HL-60/S4 (cell line): ENCODE data around the gene ZNF282.
"Not testable (repeated sequence)": the region's sequence is repeated elsewhere in the genome, so short reads cannot be mapped to it uniquely, and the experiment has no call there.

Experiments
- in situ Hi-C: fragments of 300-500 bp; cut with MboI; formaldehyde crosslinking; loops from 2 replicates; pipeline ENCODE4 v1.14.3; 2022; ENCODE audit warnings: low sequenced_read_pairs

ZNF282 gene

DNA sequence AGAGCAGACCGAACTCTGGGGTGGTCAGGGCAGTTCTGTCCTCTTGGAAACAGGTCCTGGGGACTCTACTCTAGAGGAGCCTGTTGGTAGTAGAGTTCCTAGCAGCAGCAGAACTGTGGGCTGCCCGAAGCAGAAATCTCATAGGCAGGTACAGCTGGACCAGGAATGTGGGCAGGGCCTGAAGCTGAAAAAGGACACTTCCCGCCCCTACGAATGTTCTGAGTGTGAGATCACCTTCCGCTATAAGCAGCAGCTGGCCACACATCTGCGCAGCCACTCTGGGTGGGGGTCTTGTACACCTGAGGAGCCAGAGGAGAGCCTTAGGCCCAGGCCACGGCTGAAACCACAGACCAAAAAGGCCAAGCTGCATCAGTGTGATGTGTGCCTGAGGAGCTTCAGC, 58.3 kb downstream of the ZNF282 start:
- in situ Hi-C loops, result no loop called here

DNA sequence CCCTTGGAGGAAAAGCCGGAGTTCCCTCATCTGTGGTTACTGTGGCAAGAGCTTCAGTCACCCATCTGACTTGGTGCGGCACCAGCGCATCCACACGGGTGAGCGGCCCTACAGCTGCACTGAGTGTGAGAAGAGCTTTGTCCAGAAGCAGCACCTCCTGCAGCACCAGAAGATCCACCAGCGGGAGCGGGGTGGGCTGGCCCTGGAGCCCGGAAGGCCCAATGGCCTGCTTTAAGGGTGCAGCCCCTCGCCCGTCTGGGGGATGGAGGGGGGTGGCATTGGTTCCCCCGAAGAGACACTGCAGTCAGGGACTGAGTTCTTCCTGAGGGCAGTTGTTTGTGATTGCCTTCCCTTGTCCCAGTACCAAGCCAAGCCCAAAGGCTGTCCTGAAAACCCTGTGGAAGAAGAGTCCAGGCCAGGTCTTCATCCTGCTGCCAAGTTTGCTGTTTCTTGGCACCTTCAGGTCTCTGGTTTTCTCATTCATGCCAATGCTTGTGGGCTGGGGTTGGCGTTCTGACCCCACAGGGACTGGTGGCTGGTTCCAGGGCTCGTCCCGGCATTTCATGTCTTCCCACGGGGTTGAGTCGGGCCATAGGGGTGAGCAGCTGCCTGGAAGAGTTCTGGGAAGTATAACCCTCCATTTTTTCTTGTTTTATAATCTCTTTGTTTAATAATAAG, 59.0 kb downstream of the ZNF282 start:
- in situ Hi-C loops, result no loop called here

DNA sequence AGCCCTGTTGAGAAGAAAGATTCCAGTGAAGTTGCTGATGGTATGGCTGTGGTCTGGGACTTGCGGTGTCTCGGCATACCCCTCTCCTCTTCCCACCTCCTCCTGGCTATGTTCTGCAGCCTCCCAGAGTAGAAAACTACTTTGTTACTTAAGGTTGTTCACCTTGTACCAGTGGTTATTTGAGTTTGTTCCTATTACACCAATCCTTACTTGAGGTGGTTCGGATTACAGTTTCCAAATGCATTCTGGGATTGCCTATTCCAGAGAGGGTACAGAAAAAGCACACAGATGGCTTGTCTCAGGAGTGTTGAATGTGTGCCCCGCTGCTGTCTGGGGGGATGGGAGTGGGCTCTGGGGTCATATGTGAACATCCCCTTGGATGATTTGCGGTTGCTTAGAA, 59.8 kb downstream of the ZNF282 start:
- in situ Hi-C loops, result no loop called here

DNA sequence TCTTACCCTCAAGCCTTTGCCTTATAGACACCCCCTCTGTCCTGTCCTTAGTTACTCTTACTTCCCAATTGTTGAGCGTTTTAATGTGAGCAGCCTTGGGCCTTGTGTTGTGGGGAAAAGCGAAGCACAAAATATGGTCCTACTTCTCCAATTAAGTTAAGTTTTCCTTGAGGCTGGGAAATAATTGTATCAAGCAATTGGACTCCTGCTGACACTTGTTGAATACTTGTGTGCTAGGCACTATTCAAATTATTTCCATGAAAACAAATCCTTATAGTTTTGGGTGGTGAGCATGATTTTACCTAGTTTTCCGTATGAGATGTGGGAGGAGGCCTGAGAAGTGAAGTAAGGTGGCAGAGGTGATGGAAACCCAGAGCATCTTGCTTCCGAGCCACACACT, 61.2 kb downstream of the ZNF282 start:
- in situ Hi-C loops, result no loop called here

DNA sequence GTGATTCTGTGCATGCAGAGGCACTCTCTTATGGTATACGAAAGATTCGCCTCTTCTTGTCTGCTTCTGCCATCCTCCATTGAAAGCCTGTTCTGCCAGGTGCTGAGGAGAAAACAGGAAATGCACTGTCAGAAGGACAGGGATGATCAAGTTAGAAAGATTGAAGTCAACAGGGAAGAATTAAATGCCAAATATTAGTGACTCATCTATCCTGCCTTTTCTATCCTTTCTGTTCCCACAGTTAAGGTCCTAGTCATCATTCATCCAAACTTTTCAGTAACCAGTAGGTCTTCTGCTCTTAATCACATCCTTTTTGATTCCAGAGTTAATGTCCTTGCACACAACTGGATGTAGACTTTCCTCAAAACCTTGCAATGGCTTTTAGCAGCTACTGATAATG, 61.8 kb downstream of the ZNF282 start:
- in situ Hi-C loops, result no loop called here

DNA sequence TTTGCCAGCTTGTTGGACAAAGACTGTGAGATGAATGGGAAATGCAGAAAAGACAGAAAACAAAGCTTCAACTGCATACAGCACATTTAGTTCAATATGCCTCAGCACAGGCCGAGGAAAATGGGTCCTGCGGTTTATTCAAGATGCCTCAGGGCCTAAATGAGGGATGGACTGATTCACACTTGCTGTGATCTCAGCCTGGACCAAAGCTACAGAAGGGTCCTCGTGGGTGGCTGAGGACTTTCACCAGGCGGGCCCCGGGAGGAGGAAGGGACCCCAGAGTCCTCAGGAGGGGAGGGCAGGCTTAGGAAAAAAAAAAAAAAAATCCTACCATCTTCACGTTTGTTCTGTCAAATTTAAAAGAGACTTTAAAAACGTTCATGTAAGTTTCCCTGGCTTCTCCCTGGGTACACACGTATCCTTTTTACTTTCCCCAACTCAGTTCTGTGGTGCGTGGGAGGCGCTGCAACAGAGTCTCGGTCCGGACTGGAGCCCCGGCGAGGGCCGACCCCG, 66.0 kb downstream of the ZNF282 start:
- in situ Hi-C loops, result no loop called here

DNA sequence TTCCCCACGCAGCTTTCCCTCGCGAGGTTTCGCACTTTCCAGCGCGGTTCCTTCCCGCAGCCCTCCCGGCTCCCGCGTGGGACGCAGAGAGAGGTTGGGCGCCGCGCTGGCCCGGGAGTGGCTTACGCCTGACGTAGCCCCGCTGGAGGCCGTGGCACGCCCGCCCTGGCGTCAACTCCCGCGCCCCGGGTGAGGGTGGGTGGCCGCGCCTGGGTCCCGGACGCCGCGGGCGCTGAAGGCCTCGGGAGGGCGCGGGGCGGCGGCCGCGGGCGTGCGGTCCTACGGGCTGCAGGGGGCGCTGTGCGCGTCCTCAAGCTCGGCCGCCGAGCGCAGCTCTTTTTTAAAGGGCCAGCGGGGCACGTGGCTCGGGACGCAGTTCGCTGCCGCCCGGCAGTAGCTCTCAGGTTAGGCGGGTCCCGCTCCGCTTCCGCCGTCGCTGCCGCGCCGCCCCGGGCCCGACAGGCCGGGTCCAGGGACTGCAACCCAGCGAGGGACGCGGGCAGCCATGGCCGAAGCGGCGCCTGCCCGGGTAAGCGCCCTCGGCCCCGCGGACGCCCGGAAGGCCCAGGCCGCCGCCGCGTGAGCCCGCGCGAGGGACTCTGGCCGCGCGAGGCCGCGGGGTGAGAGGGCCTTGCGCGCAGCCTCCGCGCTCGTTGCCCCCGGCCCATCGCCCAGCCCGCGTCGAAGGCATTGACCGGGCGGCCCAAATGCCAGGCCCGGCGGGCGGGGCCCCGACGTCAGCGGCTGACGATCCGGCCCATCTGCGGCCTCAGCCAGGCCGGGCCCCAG, 66.7 kb downstream of the ZNF282 start, which contains the start of gene ZNF783:
Gene ZNF783, plus strand, starts transcription at position 368 of the 789 bp plus-strand sequence. Its CDS starts 138 bp downstream, at position 506.
- in situ Hi-C loops, result no loop called here

DNA sequence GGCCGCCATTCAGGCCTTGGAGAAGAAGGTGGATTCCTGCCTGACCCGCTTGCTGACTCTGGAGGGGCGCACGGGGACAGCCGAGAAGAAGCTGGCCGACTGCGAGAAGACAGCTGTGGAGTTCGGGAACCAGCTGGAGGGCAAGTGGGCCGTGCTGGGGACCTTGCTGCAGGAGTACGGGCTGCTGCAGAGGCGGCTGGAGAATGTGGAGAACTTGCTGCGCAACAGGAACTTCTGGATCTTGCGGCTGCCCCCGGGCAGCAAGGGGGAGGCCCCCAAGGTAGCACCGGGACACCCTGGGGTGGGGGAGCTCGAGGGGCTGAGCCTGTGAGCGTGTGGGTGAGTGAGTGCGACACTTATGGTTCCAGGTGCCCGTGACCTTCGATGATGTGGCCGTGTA, 71.1 kb downstream of the ZNF282 start:
- in situ Hi-C loops, result no loop called here

DNA sequence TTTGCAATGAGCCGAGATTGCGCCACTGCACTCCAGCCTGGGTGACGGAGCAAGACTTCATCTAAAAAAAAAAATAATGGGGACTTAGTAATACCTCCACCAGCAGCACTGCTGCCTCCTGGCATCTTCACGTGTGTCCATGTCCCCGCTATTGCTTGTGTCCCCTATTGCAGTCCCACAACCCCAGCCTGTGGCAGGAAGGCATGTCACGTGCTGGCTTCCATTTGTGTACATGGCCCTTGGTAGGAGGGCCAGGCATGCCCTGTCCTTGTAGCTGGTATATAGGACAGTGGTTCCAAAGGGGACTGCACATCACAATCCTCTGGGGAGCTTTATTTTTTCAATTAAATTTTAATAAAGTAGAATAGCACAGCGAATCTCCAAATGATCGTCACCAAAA, 72.4 kb downstream of the ZNF282 start:
- in situ Hi-C loops, result no loop called here

DNA sequence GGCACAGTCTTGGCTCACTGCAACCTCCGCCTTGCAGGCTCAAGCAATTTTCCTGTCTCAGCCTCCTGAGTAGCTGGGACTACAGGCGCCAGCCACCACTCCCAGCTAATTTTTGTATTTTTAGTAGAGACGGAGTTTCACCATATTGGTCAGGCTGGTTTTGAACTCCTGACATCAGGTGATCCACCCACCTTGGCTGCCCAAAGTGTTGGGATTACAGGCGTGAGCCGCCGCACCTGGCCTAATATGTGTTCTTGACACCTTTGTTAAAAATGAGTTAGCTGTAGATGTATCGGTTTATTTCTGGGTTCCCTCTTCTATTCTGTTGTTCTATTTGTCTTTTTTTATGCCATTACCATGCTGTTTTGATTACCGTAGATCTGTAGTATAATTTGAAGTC, 79.1 kb downstream of the ZNF282 start:
- in situ Hi-C loops, result not testable (repeated sequence)
